ENCODE data around the gene SRPX. TPM values are rescaled to one million over a fixed set of nuclear protein-coding genes. Genes with fewer than 3 reads are reported as not detected.

SRPX gene
- total and polyA plus RNA-seq, 2 of the 4 experiments (the other 2 are of a cell fraction): 35.5 to 81.5 TPM

DNA sequence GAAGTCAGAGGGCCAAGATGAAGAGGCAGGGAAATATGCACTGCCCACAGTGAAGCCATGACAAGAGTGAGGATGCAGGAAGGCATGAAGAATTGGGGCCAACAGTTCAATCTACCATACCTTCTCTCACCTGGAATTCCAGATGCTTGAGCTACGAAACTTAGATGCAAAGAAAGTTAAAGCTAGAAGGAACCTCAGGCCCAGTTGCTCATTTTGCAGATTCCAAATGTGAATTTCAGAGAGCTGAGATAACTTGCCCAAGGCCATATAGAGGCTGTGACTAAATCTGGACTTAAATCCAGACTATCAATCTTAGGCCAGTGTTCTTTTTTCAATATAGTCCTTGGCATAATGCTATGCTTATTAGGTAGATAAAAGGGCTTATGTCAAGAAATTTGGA is 92.7 kb downstream of the SRPX start:
- Histone ChIP-seq H3K27ac (ENCODE audit: insufficient read depth, low read length) (no peak overlapping the region), H3K4me3 (ENCODE audit: insufficient read depth, low read depth, low read length) (no peak overlapping the region), H3K18ac (ENCODE audit: low read depth, low read length) (no peak overlapping the region), H4K8ac (ENCODE audit: low read depth in 2 of 2, low read length in 2 of 2) (no peak overlapping the region), H2BK5ac (ENCODE audit: low read depth, low read length, poor library complexity, severe bottlenecking) (no peak overlapping the region), H2BK15ac (ENCODE audit: low read depth, low read length) (no peak overlapping the region), H3K9me1 (ENCODE audit: insufficient read depth, low read length) (no peaks in the 10 kb centered on the region), H3K56ac (ENCODE audit: extremely low read depth, insufficient read depth, low read length) (no peak overlapping the region), H3K79me1 (ENCODE audit: low read depth in 1 of 2, low read length in 2 of 2) (no peaks in the 10 kb centered on the region), H3K36me3 (ENCODE audit: control insufficient read depth, insufficient read depth, low read length) (no peaks in the 10 kb centered on the region), H3K14ac (replicated peaks; ENCODE audit: low read depth, low read length) (no peak overlapping the region), H3K23ac (ENCODE audit: low read depth, low read length) (no peak overlapping the region), H3K4me2 (ENCODE audit: low read depth, low read length) (no peak overlapping the region), H3K4ac (ENCODE audit: low read depth, low read length) (no peak overlapping the region), H2AK9ac (replicated peaks; ENCODE audit: low read depth, low read length, poor library complexity) (no peak overlapping the region), H2AFZ (replicated peaks; ENCODE audit: low read length, poor library complexity) (no peak overlapping the region), H3K9me3 (ENCODE audit: control insufficient read depth, insufficient read depth, low read length) (no peaks in the 10 kb centered on the region), H4K20me1 (ENCODE audit: insufficient read depth, low read length) (no peaks in the 10 kb centered on the region), H2BK20ac (ENCODE audit: low read depth, low read length) (no peak overlapping the region), H4K5ac (ENCODE audit: low read depth, low read length) (no peak overlapping the region), H3K27me3 (ENCODE audit: control insufficient read depth, insufficient read depth, low read length) (peaks cover 1% of the 10 kb centered on the region; the same call in 1 of the 2 replicates), H3K9ac (ENCODE audit: low read depth, low read length) (no peak overlapping the region), H4K91ac (ENCODE audit: insufficient read depth, low read depth, low read length) (no peak overlapping the region), H3K4me1 (ENCODE audit: control insufficient read depth, insufficient read depth, low read length) (no peaks in the 10 kb centered on the region), H2BK120ac (ENCODE audit: low read depth, low read length) (no peak overlapping the region), H2AK5ac (ENCODE audit: low read depth, low read length) (no peak overlapping the region)
- no peak for ATAC-seq (ENCODE audit: low read depth)
- TF ChIP-seq FOS (IDR thresholded peaks at IDR 0.05; ENCODE audit: low read depth, low read length) (no peak), MAZ (IDR thresholded peaks at IDR 0.05; ENCODE audit: borderline replicate concordance, low read depth, low read length) (no peak), POLR2A (IDR thresholded peaks at IDR 0.05; ENCODE audit: low read depth, low read length) (no peak)
- 86% methylated on average over 1 of the region's 1 CpG; no CpG with 5 or more reads in 1 of the 2 experiments for WGBS, 2 experiments (ENCODE audit: extremely low coverage in 2 of 2, insufficient read length in 1 of 2)
- CTCF ChIA-PET: no interaction called here
- no TSS peak for BruUV-seq (replicated peaks)
- in situ Hi-C loops (cut with MboI; ENCODE audit: low sequenced_read_pairs) (loop anchor here (25.0 kb wide), 1 partner anchor 91 kb away; no protein-coding TSS in a partner anchor), intact Hi-C loops (cut with micrococcal nuclease) (no loop called here), dilution Hi-C loops (cut with HindIII; ENCODE audit: low sequenced_read_pairs, unreplicated experiment) (no loop called here)
- POLR2A ChIA-PET (ENCODE audit: unreplicated experiment): no interaction called here
- DNase-seq: no peak

Measured in IMR-90 (cell line).